ENCODE data around the gene ZNF747. TPM values are rescaled to one million over a fixed set of nuclear protein-coding genes. Genes with fewer than 3 reads are reported as not detected.

The ZNF747 gene
- total RNA-seq, 1 donor from 2014 or later, result 9.9 TPM

- no peaks in the 10 kb centered on the region for H3K36me3 ChIP-seq (ENCODE audit: control insufficient read depth, insufficient read depth, low read length)
- DNase-seq (ENCODE audit: low read depth), result no peak
- no peaks in the 10 kb centered on the region for H3K27me3 ChIP-seq (ENCODE audit: control insufficient read depth, insufficient read depth, low read length)
- no peak for TF ChIP-seq CTCF (IDR thresholded peaks at IDR 0.05; ENCODE audit: insufficient read depth, low read length, poor library complexity, severe bottlenecking)
- no peak overlapping the region for H3K4me3 ChIP-seq (ENCODE audit: low read depth, low read length)
These were observed 48.7 kb downstream of the ZNF747 start for GRCh38 chr16:30485818-30486436.

GRCh38 chr16:30484887-30485286 is 49.8 kb downstream of the ZNF747 start:
- Histone ChIP-seq H3K36me3 (ENCODE audit: control insufficient read depth, insufficient read depth, low read length) (no peaks in the 10 kb centered on the region), H3K27me3 (ENCODE audit: control insufficient read depth, insufficient read depth, low read length) (peaks cover 4% of the 10 kb centered on the region), H3K4me3 (ENCODE audit: low read depth, low read length) (no peak overlapping the region)
- no peak for DNase-seq (ENCODE audit: low read depth)
- no peak for TF ChIP-seq CTCF (IDR thresholded peaks at IDR 0.05; ENCODE audit: insufficient read depth, low read length, poor library complexity, severe bottlenecking)

GRCh38 chr16:30482366-30482765 is 52.3 kb downstream of the ZNF747 start:
- no peak for DNase-seq (ENCODE audit: low read depth)
- no peak overlapping the region for H3K4me3 ChIP-seq (ENCODE audit: low read depth, low read length)
- no peak for TF ChIP-seq CTCF (IDR thresholded peaks at IDR 0.05; ENCODE audit: insufficient read depth, low read length, poor library complexity, severe bottlenecking)
- H3K36me3 ChIP-seq (ENCODE audit: control insufficient read depth, insufficient read depth, low read length), result no peaks in the 10 kb centered on the region
- peaks cover 4% of the 10 kb centered on the region for H3K27me3 ChIP-seq (ENCODE audit: control insufficient read depth, insufficient read depth, low read length)

GRCh38 chr16:30481381-30481780 is 53.3 kb downstream of the ZNF747 start:
- TF ChIP-seq CTCF (IDR thresholded peaks at IDR 0.05; ENCODE audit: insufficient read depth, low read length, poor library complexity, severe bottlenecking), result no peak
- peaks cover 4% of the 10 kb centered on the region for H3K27me3 ChIP-seq (ENCODE audit: control insufficient read depth, insufficient read depth, low read length)
- no peaks in the 10 kb centered on the region for H3K36me3 ChIP-seq (ENCODE audit: control insufficient read depth, insufficient read depth, low read length)
- H3K4me3 ChIP-seq (ENCODE audit: low read depth, low read length), result no peak overlapping the region
- DNase-seq (ENCODE audit: low read depth), result no peak

Other genes starting within 250 kb of the ZNF747 start
- gene CD2BP2, start 179.6 kb downstream of the ZNF747 start, total RNA-seq, result 82.1 and 107 TPM in 2 replicates
- 47.0 and 51.9 TPM in 2 replicates for gene TBC1D10B, start 164.4 kb downstream of the ZNF747 start, total RNA-seq
- not detected in 2 replicates for gene MYL11, start 160.1 kb downstream of the ZNF747 start, total RNA-seq
- gene SEPTIN1, start 152.3 kb downstream of the ZNF747 start, total RNA-seq, result 0.38 and 0.62 TPM in 2 replicates
- 24.4 and 27.4 TPM in 2 replicates for gene ZNF48, start 139.4 kb downstream of the ZNF747 start, total RNA-seq
- gene ZNF771, start 127.3 kb downstream of the ZNF747 start, total RNA-seq, result 10.3 and 16.7 TPM in 2 replicates
- 42.1 and 50.5 TPM in 2 replicates for gene DCTPP1, start 104.8 kb downstream of the ZNF747 start, total RNA-seq
- 45.2 and 51.3 TPM in 2 replicates for gene SEPHS2, start 89.0 kb downstream of the ZNF747 start, total RNA-seq
- 0.04 TPM in 1 of 2 replicates, not detected in the other for gene ITGAL, start 62.1 kb downstream of the ZNF747 start, total RNA-seq
- 50.9 and 59.5 TPM in 2 replicates for gene ZNF768, start 8.3 kb downstream of the ZNF747 start, total RNA-seq
- gene ZNF764, start 23.5 kb upstream of the ZNF747 start, total RNA-seq, result 8.5 and 9.2 TPM in 2 replicates
- 9.2 and 16.6 TPM in 2 replicates for gene ZNF688, start 36.9 kb upstream of the ZNF747 start, total RNA-seq
- gene ZNF785, start 50.8 kb upstream of the ZNF747 start, total RNA-seq, result 8.8 and 9.7 TPM in 2 replicates
- 12.3 and 13.8 TPM in 2 replicates for gene ZNF689, start 75.5 kb upstream of the ZNF747 start, total RNA-seq
- 22.6 and 24.3 TPM in 2 replicates for gene PRR14, start 116.1 kb upstream of the ZNF747 start, total RNA-seq
- 47.2 and 51.5 TPM in 2 replicates for gene FBRS, start 123.6 kb upstream of the ZNF747 start, total RNA-seq
- 15.5 and 18.1 TPM in 2 replicates for gene SRCAP, start 164.3 kb upstream of the ZNF747 start, total RNA-seq
- gene PHKG2, start 213.6 kb upstream of the ZNF747 start, total RNA-seq, result 23.6 and 32.3 TPM in 2 replicates
- gene CFAP119, start 227.2 kb upstream of the ZNF747 start, total RNA-seq, result 1.6 and 5.7 TPM in 2 replicates
- 101 and 130 TPM in 2 replicates for gene RNF40, start 227.5 kb upstream of the ZNF747 start, total RNA-seq